Stomach (tissue), 9 donors: Measurements from ENCODE around the gene LRRFIP1. TPM values are rescaled to one million over a fixed set of nuclear protein-coding genes. Genes with fewer than 3 reads are reported as not detected.
A peak's percentile ranks its signal among the peaks of the same experiment; 100 is the strongest.

ENCODE experiments used
- DNase-seq, 2 donors: peaks; one replicate each; pipeline versions ENCODE4 v3.0.0 to v3.0.0-alpha.2; 2013 to 2019
- H3K27ac ChIP-seq, 5 donors: fragments of 200-600 bp in 4 of 5; sonication (generic) in 4 of 5; one replicate each; pipeline ENCODE4 v1.5.1; 2013 to 2019; ENCODE audit warnings: mild to moderate bottlenecking in 1 of 5, moderate library complexity in 1 of 5
- H3K27me3 ChIP-seq, 3 donors: fragments of 200-600 bp; sonication (generic); one replicate each; pipeline ENCODE4 v1.5.1; 2017 to 2019; ENCODE audit warnings: mixed run types in 1 of 3
- H3K36me3 ChIP-seq, 4 donors: fragments of 200-600 bp; sonication (generic); 1 replicate in 3 of 4; 2 replicates in 1 of 4; pipeline ENCODE4 v1.5.1; 2016 to 2019
- H3K4me1 ChIP-seq, 4 donors: fragments of 200-600 bp; sonication (generic); one replicate each; pipeline ENCODE4 v1.5.1; 2016 to 2019
- H3K4me3 ChIP-seq, 4 donors: fragments of 200-600 bp; sonication (generic) in 3 of 4; one replicate each; pipeline ENCODE4 v1.5.1; 2016 to 2019; ENCODE audit warnings: mild to moderate bottlenecking in 1 of 4
- H3K9me3 ChIP-seq, 4 donors: fragments of 200-600 bp; sonication (generic); one replicate each; pipeline ENCODE4 v1.5.1; 2016 to 2019
- EP300 ChIP-seq: sonication (generic); formaldehyde crosslinking; IDR thresholded peaks from one replicate; pipeline ENCODE4 v1.6.1; 2017; ENCODE audit warnings: antibody characterized with exemption
- POLR2A ChIP-seq, 4 donors: fragments of 450-650 bp; IDR thresholded peaks; one replicate each; pipeline ENCODE4 v1.6.1; 2016; ENCODE audit warnings: antibody characterized with exemption in 4 of 4, control low read depth in 2 of 4, mild to moderate bottlenecking in 1 of 4, moderate library complexity in 1 of 4
- POLR2AphosphoS5 ChIP-seq, 3 donors: sonication (generic); formaldehyde crosslinking; IDR thresholded peaks; one replicate each; pipeline ENCODE4 v1.6.1; 2016; ENCODE audit warnings: antibody characterized with exemption in 3 of 3
- WGBS, 5 donors: extraction: QIAGEN DNeasy Blood & Tissue Kit in 3 of 5; methylation state at CpG; one replicate each; pipeline versions ENCODE4 v1.1.5 to v1.1.7; 2013 to 2018; 5-methylcytosine and 5-hydroxymethylcytosine counted together
- intact Hi-C: fragments of 100-400 bp; cut with DNase I; formaldehyde crosslinking; loops from one replicate; pipeline ENCODE4 v1.15.1; 2023; ENCODE audit warnings: low total_unique reads
- polyA plus RNA-seq, 3 donors: library from polyadenylated mRNA; stranded (reverse); fragments of 200-250 nt; gene quantifications; one replicate each; pipeline ENCODE4 v1.2.3, GENCODE V29; 2013
- total RNA-seq, 5 donors: library from RNA; depleted of rRNA; stranded (reverse); fragments of >200 nt; gene quantifications; one replicate each; pipeline versions ENCODE4 v1.1.0 to v1.2.3, GENCODE V29; 2014 to 2016
- TF ChIP-seq, protein P1 (sequence below), 7 experiments: fragments of 450-650 bp in 4 of 7; fragments of 200-600 bp in 3 of 7; sonication (generic) in 3 of 7; IDR thresholded peaks; one replicate each; pipeline ENCODE4 v1.5.1; 2016 to 2019; ENCODE audit warnings: antibody characterized with exemption in 7 of 7, control low read depth in 2 of 7, mild to moderate bottlenecking in 1 of 7
- donor health status: healthy with polysubstance abuse.
- donor health status: Bipolar disorder and iron deficiency.
- donor health status: healthy.

Gene LRRFIP1
- total and polyA plus RNA-seq, 8 donors, result 31.6 to 201 (median 130) TPM

DNA sequence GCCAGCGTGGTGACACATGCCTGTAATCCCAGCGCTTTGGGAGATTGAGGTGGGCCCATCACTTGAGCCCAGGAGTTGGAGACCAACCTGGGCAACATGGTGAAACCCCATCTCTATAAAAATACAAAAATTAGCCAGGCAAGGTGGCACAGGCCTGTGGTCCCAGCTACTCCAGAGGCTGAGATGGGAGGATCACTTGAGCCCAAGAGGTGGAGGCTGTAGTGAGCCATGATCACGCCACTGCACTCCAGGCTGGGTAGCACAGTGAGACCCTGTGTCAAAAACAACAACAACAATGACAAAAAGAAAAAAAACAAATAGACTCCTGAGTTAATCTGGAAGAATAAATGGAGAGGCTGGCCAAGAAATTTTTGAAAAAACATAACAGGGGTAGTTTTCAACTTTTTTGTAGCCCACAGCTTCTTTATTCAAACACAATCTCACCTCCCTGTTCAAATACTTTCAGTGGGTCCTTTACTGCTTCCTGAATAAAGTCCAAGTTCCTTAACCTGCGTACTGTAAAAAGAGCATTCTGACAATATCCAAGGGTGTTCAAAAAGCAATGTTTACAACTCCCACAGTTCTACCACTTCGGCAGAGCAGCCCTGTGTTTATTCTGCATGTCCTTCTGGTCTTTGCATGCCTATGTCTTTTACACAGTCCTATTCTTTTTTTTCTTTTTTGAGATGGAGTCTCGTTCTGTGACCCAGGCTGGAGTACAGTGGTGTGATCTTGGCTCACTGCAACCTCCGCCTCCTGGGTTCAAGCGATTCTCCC lies 53.5 kb downstream of the LRRFIP1 start:
- no peaks in the 10 kb centered on the region for H3K36me3 ChIP-seq
- DNase-seq, result no peak
- WGBS, 5 donors, result 64 to 73% (median 67%) methylated on average over 8 of the region's 8 CpGs
- no peaks in the 10 kb centered on the region for H3K27me3 ChIP-seq
- no peak overlapping the region for H3K4me3 ChIP-seq
- TF ChIP-seq POLR2AphosphoS5 (IDR thresholded peaks at IDR 0.05) (no peak), POLR2A (IDR thresholded peaks at IDR 0.05) (no peak), EP300 (no peak)
- TF ChIP-seq, protein P1, sequence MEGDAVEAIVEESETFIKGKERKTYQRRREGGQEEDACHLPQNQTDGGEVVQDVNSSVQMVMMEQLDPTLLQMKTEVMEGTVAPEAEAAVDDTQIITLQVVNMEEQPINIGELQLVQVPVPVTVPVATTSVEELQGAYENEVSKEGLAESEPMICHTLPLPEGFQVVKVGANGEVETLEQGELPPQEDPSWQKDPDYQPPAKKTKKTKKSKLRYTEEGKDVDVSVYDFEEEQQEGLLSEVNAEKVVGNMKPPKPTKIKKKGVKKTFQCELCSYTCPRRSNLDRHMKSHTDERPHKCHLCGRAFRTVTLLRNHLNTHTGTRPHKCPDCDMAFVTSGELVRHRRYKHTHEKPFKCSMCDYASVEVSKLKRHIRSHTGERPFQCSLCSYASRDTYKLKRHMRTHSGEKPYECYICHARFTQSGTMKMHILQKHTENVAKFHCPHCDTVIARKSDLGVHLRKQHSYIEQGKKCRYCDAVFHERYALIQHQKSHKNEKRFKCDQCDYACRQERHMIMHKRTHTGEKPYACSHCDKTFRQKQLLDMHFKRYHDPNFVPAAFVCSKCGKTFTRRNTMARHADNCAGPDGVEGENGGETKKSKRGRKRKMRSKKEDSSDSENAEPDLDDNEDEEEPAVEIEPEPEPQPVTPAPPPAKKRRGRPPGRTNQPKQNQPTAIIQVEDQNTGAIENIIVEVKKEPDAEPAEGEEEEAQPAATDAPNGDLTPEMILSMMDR (IDR thresholded peaks at IDR 0.05), result no peak
- intact Hi-C loops, result no loop called here
- no peaks in the 10 kb centered on the region for H3K9me3 ChIP-seq
- H3K4me1 ChIP-seq, result peaks cover 16 to 55% (median 40%) of the 10 kb centered on the region in 4 donors
- peak overlapping the region in 2 of 5 donors; percentile 14 to 60 for H3K27ac ChIP-seq

DNA sequence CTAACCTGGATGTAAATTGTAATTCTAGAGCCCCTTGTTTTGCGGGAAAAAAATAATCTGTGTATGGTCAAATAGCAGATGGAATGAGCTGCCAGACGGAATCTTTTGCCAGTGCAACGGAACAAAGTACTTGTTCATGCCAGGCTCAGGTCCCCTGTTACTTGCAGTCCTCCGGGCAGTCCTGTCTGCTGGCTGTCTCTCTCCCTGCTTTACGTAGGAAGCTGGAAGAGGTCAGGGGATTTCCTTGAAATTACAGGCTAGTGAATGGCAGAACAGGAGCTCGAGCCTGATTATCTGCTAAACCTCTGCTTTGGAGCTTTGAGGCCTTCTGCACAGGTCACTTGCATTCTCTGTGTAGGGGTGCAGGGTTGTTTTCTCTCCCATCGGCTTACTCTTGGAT lies 54.8 kb downstream of the LRRFIP1 start:
- DNase-seq, result no peak
- H3K4me3 ChIP-seq, result no peak overlapping the region
- H3K27me3 ChIP-seq, result no peaks in the 10 kb centered on the region
- 65 to 84% (median 75%) methylated on average over 7 of the region's 7 CpGs for WGBS, 5 donors
- intact Hi-C loops, result no loop called here
- TF ChIP-seq, protein P1 (IDR thresholded peaks at IDR 0.05), result no peak
- TF ChIP-seq EP300 (no peak), POLR2AphosphoS5 (IDR thresholded peaks at IDR 0.05) (no peak), POLR2A (IDR thresholded peaks at IDR 0.05) (no peak)
- no peaks in the 10 kb centered on the region for H3K36me3 ChIP-seq
- no peaks in the 10 kb centered on the region for H3K9me3 ChIP-seq
- H3K27ac ChIP-seq, result peak overlapping the region in 1 of 5 donors; percentile 48
- peaks cover 15 to 51% (median 36%) of the 10 kb centered on the region in 4 donors for H3K4me1 ChIP-seq

DNA sequence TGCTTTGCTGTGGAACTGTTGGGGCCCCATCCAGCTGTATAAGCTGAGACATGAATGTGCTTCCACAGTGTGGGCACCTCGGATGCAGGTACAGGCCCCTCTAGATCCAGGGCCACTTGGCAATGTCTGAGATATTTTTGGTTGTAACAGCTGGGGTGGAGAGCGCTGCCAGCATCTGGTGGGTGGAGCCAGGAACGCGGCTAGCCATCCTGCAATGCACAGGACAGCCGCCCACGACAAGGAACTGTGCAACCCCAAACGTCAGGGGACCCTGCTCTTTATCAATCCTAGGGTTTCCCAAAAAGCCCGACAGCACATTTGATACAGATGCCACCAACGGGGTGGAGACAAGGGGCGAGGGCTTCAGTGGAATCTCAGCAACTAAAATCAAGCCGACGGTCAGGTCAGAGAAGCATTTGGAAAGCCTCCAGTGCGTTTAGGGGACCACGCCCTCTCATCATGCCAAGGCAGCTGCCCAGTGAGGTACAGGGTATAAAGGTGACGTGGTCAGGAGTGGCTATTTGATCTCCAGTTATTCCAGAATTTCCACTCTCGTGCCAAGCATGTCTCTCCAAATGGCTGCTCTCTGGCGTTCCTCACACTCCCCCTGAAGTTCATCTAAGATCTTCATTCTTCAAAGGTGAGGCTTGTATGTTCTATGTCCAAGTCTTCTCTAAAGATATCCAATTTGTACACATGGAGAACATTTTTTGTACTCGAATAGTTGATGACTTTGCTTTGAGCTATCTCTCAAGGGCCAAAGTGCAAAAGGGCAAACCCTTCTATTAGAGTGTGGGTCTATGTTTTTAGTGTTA lies 55.7 kb downstream of the LRRFIP1 start:
- H3K4me3 ChIP-seq, result no peak overlapping the region
- H3K36me3 ChIP-seq, result no peaks in the 10 kb centered on the region
- TF ChIP-seq, protein P1 (IDR thresholded peaks at IDR 0.05), result no peak
- no peak for DNase-seq
- intact Hi-C loops, result no loop called here
- peaks cover 9 to 51% (median 33%) of the 10 kb centered on the region in 4 donors for H3K4me1 ChIP-seq
- H3K27me3 ChIP-seq, result no peaks in the 10 kb centered on the region
- H3K9me3 ChIP-seq, result no peaks in the 10 kb centered on the region
- WGBS, 5 donors, result 48 to 72% (median 60%) methylated on average over 12 to 18 of the region's 18 CpGs
- peak overlapping the region in 3 of 5 donors; percentile 3 to 48 (median 5) for H3K27ac ChIP-seq

DNA sequence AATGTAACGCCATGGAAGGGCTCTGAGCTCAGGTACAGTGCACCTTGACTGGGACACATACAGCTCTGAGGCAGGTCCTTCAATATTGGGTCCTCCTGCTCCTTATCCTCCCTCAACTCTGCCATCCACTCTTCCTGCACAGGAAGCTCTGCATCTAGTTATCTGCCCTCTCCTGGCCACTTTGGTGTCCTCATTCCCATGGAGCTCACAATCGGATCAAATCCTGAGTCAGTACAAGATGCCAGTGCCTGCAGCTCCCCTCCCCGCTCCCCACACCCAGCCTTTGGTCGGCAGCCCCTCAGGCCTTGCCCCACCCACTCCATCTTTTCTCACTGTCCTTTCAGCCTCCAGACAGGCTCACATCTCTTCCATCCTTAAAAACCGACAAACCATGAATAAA lies 58.0 kb downstream of the LRRFIP1 start:
- no peaks in the 10 kb centered on the region for H3K36me3 ChIP-seq
- H3K27ac ChIP-seq, result no peak overlapping the region
- H3K4me1 ChIP-seq, result peaks cover 20 to 65% (median 44%) of the 10 kb centered on the region in 4 donors
- intact Hi-C loops, result no loop called here
- DNase-seq, result no peak
- TF ChIP-seq, protein P1 (IDR thresholded peaks at IDR 0.05), result no peak
- TF ChIP-seq POLR2A (IDR thresholded peaks at IDR 0.05), result no peak
- no peak for TF ChIP-seq POLR2AphosphoS5 (IDR thresholded peaks at IDR 0.05)
- no peak for TF ChIP-seq EP300
- WGBS, 5 donors, result 69 to 83% (median 80%) methylated on average over 5 of the region's 5 CpGs
- H3K27me3 ChIP-seq, result no peaks in the 10 kb centered on the region
- H3K9me3 ChIP-seq, result no peaks in the 10 kb centered on the region
- no peak overlapping the region for H3K4me3 ChIP-seq
